NOMO-1 treated with dmso at 0.1 percent for 144 hours (cell line): ENCODE measurements around the gene IGSF8.
A peak's percentile ranks its signal among the peaks of the same experiment; 100 is the strongest.
"Not testable (repeated sequence)": the region's sequence is repeated elsewhere in the genome, so short reads cannot be mapped to it uniquely, and the experiment has no call there.

Source experiments
- DNase-seq: peaks from one replicate; lab custom pipeline; 2025; ENCODE audit not compliant: unreplicated experiment; lab: John Stamatoyannopoulos, UW

Gene IGSF8

DNA sequence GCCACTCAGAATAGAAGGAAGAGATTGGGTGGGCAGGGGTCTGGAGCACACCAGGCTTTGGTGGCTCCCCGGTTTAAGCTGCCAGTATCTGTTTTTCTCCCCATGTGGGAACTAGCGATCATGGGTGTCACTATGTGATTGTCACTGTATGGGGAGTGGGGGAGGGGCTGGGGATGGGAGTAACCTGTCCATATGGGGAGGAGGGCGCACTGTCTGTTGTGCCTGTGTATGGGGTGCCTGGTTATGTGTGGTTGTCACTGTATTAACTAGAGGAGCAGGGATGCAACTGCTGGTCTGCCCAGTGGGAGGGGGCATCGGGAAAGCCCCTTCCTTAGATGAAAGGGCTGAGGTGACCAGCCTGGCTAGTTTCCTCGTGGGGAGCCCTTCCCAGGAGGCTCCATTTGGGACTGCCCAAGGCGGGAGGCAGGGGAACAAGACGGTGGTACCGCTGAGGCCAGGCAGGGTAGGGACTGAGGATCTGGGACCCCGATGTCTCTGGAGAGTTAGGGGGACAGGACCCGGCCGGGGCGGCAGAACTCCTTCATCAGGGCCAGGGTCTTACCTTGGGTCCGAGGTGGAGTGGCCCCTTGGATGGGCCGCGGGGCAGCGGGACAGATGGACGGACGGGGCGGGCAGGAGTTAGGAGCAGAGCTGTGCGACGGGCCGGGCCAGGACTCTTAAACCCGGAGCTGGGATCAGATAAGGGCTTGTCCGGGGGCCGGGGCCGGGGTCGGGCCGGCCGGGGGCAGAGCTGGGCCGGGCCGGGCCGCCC lies 28.8 kb downstream of the IGSF8 start, which contains the start of gene KCNJ10:
TSS of gene KCNJ10 (minus strand) at position 701 of the 772 bp plus-strand sequence. CDS start 27,628 bp downstream, outside the sequence.
- no peak for DNase-seq

DNA sequence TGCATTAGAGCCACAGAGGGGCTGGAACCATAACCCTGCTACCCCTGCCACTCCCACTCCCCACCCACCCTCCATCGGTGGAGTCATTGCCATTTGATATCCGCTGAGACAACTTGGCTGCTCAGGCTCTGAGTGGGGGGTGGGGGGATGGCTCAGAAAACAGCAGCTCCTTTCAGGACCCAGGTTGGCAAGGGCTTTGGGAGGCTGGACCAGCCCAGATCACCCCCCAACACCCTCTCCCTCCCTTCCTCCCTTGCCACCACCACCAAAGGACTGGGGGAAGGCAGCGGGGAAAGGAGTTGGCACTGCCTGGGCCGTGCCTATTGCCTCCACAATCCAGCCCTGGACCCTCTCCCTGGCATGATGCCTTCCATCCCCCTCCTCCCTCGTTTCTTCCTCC lies 30.2 kb downstream of the IGSF8 start:
- no peak for DNase-seq

DNA sequence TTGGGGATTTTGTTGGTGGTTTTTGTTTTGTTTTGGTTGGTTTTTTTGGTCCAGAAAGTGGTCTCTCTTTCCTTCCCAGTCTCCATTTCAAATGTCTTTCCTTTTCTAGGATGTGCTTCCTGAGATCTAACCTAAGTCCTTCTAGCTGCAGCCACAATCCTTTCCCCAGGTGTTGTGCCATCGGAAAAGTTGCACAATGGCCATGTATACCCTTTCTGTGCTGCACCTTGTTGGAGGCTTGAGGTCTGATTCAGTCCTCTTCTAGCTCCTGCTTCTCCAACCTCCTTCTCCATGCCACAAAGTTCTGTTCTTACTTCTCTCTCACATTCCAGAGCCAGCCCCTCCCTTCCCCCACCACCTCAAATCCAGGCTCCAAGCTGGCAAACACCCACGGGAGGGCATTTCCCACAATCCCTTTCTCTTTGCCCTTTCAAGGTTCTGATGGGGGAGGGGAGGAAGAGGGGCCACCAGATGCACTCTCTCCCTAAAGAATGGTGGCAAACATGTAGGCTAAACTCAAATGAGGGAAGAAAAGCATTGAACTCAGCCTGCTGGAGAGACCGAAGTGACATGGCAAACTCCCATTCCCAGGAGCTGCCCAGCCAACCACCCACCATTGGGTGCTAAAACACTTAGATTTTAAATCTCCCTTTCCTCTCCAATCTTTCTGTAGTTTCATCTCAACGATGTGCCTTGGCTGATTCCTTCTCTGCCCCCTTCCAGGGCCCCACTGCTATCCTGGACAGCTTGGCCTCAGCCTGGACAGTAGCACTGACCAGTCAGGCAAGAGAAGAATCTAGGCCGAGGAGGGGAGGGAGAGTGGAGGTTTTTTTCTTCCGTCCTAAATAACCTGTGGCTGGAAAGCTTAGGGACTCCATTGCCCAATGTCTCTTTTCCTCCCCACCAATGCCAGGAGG lies 31.3 kb downstream of the IGSF8 start:
- no peak for DNase-seq

DNA sequence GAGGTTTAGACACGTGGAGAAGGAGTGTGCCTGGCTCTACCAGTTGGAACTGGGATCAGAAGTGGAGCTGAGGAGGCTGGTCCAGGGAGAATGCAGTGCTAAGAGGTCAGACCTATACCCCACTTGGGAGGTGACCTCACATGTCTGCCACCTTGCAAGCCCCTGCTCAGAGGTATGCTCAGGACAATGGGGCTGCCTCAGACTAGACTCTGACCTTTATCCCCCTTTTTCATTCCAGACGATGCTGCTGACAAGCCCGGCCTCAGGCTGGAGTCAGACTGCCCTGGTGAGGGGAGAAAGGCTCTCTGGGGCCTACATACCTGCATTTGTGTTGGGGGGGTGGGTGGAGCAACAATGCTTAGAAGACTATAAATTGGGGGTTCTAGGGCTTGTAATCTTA lies 33.7 kb downstream of the IGSF8 start:
- DNase-seq = no peak

DNA sequence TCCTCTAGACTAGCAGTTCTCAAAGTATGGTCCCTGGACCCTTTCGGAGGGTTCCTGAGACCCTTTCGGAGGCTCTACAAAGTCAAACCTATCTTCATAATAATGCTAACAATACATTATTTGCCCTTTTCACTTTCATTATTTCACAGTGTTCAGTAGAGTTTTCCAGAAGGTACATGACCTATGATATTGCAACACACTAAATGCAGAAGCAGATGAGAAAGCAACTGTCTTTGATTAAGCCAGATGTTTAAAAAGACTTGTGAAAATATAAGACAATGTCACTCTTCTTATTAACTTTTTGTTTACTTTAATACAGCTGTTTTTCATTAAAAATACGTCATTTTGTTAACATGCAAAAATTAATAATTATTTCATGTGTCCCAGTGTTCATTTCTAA lies 34.3 kb downstream of the IGSF8 start:
- DNase-seq = no peak

DNA sequence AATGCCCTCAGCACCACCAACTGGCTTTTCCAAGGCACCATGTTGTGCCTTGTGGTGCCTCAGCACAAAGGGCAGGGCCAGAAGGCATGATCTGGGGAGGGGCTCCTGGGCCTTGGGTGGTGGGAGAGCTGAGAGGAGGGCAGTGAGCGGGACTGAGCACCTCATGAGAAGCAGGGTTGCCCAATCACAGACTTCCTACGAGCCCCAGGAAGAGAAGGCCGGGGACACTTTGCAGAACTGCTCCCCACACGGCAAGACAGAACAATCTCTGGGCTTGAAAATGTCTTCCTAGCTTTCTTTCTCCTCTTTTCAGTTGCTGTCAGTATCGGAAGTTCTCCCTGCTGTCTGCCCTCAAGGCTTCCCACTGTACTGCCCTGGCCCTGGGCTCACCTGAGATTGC lies 35.2 kb downstream of the IGSF8 start:
- DNase-seq = no peak

DNA sequence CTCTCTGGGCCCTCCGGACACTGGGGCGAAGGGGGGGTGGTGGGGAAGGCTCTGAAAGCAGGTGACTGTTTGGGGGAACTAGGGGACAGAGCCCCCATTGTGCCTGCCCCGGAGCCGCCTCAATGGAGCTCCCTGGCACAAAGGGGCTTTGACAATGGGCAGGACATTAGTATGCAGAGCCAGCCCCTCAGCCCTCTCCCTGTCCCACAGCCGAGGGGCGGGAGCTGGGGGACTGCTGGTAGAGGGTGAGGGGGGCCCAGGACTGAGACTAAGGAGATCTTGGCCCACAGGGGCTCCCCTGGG lies 36.2 kb downstream of the IGSF8 start:
- no peak for DNase-seq

DNA sequence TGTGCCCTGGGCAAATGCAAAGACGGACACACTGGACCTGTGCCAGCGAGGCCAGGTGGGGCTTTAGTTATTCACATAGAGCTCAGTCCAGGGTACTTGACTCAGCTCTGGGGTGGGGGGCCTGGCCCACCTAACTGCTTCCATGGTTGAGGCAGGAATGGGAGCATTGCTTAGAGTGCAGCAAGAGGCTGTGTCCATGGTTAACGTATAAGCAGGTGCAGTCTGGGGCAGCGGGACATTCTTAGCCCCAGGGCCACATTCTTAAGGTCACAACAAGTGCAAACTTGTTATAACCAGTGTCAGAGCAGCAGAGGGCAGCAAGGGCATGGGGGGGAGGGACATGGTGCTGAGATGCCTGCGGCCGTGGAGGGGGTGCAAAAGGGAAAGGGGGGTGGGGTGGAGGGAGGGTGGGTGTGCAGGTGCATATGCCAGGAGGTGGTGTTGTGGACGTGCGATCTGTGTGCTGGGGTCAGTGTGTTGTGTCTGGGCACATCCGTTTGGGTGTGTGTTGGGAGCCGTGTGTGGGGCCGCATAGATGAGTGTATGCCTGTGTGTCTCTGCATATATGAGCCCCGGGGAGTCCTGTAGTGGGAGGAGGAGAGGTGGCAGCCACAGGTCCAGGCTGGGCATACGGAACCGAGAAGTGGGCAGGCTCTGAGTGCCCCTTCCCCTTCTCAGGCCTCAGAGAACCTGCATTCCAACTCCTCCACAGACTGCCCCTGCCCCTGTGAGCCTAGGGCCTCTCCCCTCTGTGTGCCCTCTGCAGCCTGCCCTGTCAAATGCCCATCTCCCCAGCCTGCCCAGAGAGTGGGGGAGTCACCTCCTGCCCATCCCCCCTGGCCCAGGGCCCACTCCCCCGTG lies 36.8 kb downstream of the IGSF8 start:
- no peak for DNase-seq

DNA sequence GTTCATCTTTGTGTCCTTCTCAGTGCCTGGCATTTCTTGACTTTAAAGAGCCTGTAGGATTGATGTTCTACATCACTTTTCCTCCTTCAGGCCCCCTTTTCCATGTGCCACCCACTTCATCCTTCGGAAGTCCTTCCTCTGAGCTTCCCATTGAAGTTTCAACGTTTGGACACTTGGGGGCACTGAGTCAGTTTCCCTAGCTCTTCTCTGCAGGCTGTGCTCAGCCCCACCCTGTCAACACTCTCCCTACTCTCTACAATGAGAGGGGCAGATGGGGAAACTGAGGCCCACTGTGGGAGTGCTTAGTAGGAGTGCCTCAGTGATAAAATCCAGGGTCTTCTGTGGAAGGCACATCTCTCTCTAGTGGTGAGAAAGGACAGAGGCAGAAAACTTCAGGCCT lies 40.3 kb downstream of the IGSF8 start:
- no peak for DNase-seq

DNA sequence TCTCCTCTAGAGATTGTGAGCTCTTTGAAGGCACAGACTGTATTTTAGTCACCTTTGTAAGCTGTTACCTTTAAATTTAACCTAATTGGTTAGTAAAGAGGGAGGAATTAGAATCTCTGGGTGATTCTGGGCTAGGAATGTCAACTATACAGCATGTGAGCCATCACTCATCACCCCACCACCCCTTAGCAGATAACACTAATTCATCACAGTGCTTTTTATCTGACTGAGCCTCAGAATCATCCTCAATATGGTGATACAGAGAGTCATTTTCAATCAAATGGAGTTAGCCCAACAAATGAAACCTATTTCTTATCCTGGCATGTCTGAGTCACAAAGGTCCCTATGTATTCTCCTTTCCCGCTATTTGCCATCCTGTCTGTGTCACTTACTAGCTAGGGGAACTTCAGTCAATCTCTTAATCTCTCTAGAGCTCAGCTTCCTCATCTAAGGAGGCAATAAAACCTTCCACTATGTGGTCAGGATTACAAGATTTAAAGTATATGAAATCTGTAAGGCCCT lies 41.7 kb downstream of the IGSF8 start:
- no peak for DNase-seq

DNA sequence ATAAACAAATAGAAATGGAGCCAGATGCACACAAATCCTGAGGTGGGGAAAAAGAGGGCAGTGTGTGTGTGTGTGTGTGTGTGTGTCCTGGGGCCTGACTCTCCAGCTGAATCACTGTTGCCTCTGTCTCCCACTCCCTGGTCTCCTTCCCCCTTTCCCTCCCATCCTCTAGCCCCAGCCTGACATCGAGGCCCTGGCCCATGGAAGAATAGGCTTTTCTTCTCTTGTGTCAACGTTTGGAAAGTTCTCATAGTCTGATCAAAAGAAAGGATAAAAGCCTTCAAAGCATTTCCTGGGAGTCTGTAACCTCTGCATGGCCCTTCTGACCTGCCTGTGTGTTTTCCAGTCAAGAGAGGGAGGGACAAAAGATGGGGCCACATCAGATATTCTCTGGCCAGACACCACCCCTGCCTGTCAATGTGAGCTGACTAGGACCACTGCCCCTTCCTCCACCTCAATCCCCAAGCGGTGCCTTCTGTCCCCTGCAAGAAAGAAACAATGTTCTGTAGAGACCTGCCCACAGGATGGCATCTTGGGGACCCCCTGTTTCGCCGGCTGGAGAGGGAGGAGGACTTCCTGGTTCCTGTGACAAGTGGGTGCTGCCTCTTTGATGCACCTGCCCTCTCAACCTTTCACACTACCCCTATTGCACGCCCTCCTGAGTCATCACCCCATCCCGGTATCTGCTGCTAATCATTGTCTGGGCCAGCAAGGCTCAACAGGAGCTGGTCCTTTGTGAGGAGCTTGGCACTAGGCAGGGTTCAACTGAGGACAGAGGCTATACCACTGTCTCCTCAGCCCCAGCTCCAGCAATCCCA lies 44.7 kb downstream of the IGSF8 start:
- no peak for DNase-seq

DNA sequence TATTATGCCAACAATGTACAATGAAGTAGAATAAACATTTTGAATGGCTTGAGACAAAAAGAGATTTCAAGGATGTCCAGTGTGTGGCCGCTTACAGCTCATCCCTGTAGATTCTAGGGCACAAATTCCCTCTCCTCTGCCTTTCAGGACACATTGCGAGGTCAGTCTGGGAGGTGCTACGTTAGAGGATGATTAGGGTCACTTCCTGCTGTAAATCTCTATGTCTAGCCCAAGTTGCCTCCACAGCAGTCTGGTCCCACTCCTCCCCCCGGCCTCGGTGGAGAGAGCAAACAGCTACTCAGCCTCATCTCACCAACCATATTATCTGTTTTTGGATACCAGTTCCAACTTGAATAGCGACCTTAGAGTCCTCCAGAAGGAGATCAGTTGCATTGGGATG lies 45.5 kb downstream of the IGSF8 start:
- DNase-seq = no peak

DNA sequence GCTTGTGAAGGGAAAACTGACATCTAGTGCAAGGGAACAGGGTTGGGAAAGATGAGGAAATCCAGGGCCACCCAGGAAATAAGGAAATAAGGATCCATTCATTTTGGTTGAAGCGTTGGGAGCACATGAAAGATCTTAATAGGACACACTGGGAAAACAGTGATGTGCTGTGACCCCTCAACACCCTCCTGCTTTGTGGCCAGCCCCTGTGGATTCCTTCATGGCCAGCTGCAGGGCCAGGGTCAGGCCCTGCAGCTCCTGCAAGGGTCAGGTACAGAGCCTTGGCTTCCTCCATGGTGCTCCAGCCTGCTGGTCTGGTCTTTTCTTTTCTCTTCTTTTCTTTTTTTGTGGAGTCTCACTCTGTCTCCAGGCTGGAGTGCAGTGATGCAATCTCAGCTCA lies 47.8 kb downstream of the IGSF8 start:
- DNase-seq = no peak

DNA sequence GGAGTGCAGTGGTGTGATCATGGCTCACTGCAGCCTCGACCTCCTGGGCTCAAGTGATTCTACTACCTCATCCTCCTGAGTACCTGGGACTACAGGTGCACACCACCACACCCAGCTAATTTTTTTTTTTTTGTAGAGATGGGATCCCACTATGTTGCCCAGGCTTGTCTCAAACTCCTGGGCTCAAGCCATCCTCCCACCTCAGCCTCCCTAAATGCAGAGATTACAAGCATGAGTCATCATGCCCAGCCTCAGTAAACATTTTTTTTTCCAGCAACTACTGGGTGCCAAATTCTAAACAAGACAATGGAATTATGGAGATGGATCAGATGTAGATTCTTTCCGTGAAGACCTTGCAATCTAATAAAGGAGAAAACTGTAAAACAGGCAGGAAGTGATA lies 48.2 kb downstream of the IGSF8 start:
- DNase-seq = not testable (repeated sequence)

DNA sequence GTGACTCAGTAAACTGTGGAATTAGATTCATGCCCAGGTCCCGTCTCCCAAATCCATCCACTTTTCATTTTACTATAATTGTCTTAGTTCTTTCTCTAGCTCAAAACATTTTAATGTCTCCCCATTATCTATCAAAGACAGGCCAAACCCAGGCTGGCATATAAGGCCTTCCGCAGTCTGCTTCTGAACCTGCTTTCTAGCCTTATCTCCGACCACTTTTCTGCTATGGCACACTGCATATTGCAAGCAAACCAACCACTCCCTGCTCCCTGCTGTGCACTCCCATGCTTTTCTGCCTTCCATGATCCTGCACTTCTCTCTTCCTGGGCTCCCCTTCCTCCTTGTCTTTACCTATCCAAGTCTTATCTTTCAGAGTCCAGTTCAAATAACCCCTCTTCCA lies 49.3 kb downstream of the IGSF8 start:
- DNase-seq = no peak

DNA sequence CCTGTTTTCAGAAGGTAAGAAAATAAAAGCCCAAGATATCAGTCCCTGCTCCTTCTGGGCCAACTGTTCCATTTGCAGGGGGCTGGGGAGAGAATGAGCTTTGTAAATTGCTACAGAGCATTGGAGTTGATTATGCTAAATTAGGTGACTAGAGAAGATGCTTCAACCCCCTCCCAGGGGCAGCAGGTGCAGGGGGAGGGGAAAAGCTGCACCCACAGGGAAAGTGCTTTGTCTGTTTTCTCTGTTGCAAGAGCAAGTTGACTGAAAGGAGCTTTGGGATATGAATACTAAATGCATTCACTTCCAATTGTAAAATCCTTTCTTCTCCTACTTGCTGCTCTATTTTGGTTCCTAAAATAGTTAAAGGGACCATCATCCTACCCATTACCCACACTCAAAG lies 50.1 kb downstream of the IGSF8 start:
- no peak for DNase-seq

DNA sequence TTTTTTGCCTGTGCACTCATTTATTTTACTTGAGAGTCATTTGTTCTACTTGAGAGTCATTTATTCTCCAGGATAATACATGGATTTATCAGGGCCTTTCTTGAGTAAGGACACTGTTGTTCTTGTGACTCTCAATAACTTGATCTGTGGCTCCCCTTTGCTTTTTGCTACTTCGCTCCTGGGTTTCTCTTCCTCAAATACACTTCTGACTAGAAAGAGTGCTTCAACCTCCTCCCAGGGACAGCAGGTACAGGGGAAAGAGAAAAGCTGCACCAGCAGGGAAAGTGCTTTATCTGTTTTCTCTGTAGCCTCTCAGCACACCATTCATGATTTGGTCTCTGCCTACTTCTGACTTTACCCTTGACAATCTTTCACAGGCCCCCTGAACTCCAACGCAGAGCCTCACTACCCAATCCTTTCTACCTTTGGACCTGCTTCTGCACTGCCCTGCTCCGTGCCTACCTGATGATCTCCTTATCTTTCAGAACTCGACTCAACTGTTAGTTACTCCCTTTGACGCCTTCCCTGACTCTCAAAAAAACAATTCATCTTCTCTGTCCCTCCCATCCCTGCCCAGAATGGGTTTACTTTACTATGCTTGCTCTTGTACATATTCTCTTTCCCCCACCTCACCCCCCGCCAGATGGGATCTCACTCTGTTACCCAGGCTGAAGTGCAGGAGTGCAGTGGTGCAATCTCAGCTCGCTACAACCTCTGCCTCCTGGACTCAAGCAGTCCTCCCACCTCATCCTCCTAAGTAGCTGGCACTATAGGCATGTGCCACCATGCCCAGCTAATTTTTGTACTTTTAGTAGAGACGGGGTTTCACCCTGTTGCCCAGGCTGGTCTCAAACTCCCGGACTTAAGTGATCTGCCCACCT lies 51.1 kb downstream of the IGSF8 start:
- DNase-seq = no peak

DNA sequence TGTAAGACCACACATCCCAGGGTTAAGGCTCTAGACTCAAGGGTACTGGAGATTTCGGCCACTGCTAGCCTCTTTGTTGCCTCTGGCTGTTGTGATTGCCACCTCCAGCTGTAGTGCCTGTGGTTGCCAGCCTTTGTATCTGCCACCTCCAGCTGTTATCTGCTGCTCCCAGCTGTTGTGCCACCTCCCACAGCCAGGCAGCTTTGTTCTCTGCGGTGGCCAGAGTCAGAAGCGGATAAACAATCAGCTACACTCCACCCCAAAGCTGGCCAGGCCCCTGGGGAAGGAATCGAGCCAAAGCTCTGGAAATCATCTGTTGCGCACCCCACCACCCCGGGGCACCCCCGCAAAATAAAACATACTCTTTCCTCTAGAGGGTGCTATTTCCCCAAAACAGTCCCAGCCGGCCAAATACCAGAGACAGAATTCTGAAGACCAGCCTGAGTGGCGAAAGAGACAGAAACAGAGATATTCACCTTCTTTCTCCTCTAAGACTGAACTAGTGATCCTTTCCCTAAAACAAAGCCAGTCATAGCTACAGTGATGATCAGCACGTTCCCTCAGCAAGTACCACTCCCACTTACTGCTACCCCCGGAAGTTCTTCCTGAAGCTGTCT lies 51.8 kb downstream of the IGSF8 start:
- DNase-seq = peak; percentile 20

DNA sequence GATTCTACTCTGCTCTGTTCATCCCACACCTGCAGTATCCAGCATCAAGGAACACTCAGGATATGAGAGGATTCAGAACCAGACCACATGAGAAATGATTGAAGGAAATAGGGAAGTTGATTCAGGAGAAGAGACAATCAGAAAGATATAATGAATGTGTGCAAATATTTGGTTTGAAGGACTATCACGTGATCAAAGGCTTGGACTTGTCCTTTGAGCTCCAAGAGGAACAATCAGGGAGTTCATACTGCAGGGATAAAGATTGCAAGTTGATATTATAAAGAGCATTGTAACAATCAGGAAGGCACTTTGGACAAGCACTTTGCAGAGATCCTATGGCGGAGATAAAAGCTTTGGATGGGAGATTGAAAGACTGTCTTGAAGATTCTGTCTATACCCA lies 52.8 kb downstream of the IGSF8 start:
- no peak for DNase-seq
